ENCODE results near the gene GCNT1.

DNA sequence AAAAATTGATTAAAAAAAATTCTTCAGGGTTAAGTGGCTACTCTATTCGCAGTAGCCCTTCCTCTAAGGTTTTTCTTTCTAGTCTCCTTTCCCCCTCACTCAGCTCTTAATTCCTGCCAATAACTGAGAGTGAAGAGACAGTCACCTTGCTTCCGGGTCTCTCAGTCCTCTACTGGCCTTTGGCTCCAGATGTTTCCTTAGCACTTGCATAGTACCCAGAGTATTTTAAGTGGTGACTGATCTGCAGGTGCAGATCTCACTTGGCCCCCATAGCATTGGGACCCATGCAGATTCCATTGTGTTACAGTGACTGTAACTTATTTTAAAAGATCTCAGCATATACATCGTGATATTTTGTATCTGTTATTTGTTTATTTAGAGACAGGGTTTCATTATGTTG lies 66.2 kb downstream of the GCNT1 start:
- TF ChIP-seq, protein P1, sequence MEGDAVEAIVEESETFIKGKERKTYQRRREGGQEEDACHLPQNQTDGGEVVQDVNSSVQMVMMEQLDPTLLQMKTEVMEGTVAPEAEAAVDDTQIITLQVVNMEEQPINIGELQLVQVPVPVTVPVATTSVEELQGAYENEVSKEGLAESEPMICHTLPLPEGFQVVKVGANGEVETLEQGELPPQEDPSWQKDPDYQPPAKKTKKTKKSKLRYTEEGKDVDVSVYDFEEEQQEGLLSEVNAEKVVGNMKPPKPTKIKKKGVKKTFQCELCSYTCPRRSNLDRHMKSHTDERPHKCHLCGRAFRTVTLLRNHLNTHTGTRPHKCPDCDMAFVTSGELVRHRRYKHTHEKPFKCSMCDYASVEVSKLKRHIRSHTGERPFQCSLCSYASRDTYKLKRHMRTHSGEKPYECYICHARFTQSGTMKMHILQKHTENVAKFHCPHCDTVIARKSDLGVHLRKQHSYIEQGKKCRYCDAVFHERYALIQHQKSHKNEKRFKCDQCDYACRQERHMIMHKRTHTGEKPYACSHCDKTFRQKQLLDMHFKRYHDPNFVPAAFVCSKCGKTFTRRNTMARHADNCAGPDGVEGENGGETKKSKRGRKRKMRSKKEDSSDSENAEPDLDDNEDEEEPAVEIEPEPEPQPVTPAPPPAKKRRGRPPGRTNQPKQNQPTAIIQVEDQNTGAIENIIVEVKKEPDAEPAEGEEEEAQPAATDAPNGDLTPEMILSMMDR (IDR thresholded peaks at IDR 0.05), result no peak
- no peak for TF ChIP-seq POLR2AphosphoS5 (IDR thresholded peaks at IDR 0.05)
